ENCODE data around the gene MICOS13.

DNA sequence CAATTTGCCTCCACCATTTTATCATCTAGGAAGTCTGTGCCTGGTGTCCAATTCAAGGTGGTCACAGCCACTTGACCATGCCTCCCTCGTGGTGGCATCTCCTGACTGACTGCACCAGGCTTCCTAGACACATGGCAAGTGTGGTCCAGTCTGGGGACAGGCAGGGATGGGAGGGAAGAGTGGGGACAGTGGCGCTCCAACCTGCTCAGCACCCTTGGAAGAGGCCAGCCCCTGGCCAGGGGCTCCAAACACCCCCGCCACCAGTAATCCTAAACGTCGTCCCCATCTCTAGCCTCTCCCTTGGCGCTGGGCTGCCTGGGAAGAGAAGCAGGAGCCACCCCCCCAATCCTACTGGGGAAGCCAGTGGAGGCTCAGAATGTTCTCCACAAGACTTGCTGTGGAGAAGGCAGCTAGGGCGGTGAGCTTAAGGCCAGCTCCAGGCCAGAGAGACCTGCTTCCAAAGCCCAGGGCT is 12.4 kb upstream of the MICOS13 start:
- TF ChIP-seq, protein P1, sequence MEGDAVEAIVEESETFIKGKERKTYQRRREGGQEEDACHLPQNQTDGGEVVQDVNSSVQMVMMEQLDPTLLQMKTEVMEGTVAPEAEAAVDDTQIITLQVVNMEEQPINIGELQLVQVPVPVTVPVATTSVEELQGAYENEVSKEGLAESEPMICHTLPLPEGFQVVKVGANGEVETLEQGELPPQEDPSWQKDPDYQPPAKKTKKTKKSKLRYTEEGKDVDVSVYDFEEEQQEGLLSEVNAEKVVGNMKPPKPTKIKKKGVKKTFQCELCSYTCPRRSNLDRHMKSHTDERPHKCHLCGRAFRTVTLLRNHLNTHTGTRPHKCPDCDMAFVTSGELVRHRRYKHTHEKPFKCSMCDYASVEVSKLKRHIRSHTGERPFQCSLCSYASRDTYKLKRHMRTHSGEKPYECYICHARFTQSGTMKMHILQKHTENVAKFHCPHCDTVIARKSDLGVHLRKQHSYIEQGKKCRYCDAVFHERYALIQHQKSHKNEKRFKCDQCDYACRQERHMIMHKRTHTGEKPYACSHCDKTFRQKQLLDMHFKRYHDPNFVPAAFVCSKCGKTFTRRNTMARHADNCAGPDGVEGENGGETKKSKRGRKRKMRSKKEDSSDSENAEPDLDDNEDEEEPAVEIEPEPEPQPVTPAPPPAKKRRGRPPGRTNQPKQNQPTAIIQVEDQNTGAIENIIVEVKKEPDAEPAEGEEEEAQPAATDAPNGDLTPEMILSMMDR (IDR thresholded peaks at IDR 0.05): no peak
- no peak for TF ChIP-seq POLR2A (IDR thresholded peaks at IDR 0.05; ENCODE audit: low read depth)

Data from esophagus muscularis mucosa (tissue), 3 donors.